GM12878 (cell line): Measurements from ENCODE around the gene MED13L.

ENCODE experiments used
- SREBF1 ChIP-seq: IDR thresholded peaks from 2 replicates; pipeline ENCODE4 v1.6.1; 2012; ENCODE audit warnings: mild to moderate bottlenecking, low read length
- TF ChIP-seq, protein P1 (sequence below), 3 experiments: IDR thresholded peaks in 2 of 3; conservative IDR thresholded peaks in 1 of 3; 2 replicates each; pipeline ENCODE4 v1.5.1; 2011; ENCODE audit warnings: low read depth in 3 of 3, low read length in 3 of 3, mild to moderate bottlenecking in 3 of 3, control low read depth in 2 of 3, moderate library complexity in 2 of 3, inconsistent platforms in 1 of 3, mixed read lengths in 1 of 3; ENCODE audit not compliant: control insufficient read depth in 2 of 3, insufficient read depth in 1 of 3; ENCODE audit errors: extremely low read depth in 1 of 3

- TF ChIP-seq, protein P1, sequence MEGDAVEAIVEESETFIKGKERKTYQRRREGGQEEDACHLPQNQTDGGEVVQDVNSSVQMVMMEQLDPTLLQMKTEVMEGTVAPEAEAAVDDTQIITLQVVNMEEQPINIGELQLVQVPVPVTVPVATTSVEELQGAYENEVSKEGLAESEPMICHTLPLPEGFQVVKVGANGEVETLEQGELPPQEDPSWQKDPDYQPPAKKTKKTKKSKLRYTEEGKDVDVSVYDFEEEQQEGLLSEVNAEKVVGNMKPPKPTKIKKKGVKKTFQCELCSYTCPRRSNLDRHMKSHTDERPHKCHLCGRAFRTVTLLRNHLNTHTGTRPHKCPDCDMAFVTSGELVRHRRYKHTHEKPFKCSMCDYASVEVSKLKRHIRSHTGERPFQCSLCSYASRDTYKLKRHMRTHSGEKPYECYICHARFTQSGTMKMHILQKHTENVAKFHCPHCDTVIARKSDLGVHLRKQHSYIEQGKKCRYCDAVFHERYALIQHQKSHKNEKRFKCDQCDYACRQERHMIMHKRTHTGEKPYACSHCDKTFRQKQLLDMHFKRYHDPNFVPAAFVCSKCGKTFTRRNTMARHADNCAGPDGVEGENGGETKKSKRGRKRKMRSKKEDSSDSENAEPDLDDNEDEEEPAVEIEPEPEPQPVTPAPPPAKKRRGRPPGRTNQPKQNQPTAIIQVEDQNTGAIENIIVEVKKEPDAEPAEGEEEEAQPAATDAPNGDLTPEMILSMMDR (IDR thresholded peaks at IDR 0.05 in 2 of 3, conservative IDR thresholded peaks at IDR 0.05 in 1 of 3; ENCODE audit: control insufficient read depth in 2 of 3, extremely low read depth in 1 of 3, insufficient read depth in 1 of 3, low read depth in 3 of 3, low read length in 3 of 3) = no peak
- TF ChIP-seq SREBF1 = no peak
These were observed 243.7 kb downstream of the MED13L start for GRCh38 chr12:116033765-116034164.
